HG02642 (cell line): ENCODE data around the gene SYPL2.
A peak's percentile ranks its signal among the peaks of the same experiment; 100 is the strongest.

Experiments
- ATAC-seq: cut with Tn5 transposase; IDR thresholded peaks from one replicate; pipeline ENCODE4 v1.9.1; 2021; ENCODE audit warnings: mild to moderate bottlenecking; ENCODE audit not compliant: unreplicated experiment, poor library complexity

The SYPL2 gene

DNA sequence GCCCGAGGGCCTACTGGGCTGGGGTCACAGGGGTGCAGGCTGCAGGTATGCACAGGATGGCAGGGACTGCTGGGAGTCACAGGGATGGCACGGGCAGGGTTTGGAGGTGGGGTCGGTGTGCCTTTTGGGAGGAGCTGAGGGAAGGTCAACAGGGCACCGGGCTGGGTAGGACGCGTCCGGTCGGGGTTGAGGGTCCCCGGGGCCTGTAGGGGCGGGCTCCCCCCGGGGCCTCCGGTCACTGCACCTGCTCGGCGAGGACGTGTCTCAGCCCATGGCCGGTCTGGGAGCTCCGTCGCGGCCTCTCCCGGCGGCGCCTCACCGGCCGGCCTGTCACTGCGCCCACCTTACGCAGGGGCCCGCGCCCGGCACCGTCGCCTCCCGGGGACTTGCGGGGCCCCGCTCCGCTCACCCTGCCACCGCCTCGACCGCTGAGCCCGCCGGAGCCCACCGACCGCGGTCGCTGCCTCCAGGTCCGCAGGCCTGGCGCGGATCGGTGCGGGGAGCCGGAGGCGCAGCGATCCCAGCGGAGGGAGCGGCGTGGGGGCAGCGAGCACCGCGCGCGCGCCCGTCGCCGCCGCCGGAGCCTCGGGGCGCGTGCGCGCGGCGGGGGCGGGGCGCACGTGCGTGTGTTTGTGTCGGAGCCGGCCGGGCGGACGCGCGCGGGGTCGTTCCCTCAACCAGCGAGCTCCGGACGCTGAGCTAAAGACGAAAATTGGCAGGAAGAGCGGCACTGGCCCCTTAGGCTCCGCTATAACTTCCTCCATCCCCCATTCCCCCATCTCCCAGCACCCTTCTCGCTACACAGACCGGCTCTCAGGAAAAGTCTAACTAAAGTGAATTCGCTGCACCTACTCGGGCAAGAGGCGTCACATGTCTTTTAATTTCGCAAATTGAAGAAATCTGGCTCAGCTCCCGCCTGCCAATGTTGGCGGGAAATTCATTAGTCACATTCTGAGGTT is 43.1 kb downstream of the SYPL2 start, which contains the start of gene AMIGO1:
Gene AMIGO1 (minus strand): TSS at position 552 of the 959 bp plus-strand sequence. CDS start 815 bp downstream, outside the sequence.
- ATAC-seq = peak; percentile 59

DNA sequence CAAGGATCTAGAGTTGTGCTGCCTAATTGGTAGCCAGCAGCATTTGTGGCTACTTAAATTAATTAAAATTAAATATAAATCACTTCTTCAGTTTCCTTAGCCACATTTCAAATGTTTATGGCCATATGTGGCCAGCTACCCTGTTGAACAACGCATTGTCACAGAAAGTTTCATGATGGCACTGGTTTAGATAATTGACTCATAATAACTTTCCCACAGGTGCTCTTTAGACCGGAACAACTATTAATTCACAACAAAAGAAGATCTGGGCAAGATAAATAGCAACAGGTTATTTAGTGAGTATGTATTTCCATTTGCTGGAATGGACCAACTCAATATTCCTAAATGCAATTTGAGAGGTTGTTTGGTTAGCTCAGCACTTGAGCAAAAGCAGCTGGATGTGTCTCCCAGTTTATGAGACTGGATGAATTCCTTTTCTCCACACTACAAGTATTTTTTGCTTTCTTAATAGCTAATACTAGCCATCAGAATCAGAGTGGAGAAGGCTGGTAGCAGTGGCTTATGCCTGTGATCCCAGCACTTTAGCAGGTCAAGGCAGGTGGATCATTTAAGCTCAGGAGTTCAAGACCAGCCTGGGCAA is 46.9 kb downstream of the SYPL2 start:
- ATAC-seq = no peak

DNA sequence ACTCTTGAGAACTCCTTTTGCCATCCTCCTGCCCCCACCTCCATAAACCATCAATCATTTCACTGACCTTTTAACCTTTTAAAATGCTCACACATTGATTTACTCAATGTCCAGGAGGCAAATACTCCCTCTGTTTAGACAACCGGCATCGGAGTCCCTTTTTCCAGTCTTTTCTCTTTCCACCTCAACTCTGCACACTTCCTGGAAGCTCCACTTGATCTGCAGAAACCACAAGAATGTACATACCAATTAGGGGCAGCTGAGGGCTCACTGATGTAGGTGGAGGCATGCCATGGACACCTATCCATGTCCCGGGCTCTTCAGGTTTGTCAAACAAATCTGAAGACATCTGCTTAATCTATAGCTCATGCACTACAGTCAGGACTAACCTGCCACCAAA is 48.5 kb downstream of the SYPL2 start:
- no peak for ATAC-seq

DNA sequence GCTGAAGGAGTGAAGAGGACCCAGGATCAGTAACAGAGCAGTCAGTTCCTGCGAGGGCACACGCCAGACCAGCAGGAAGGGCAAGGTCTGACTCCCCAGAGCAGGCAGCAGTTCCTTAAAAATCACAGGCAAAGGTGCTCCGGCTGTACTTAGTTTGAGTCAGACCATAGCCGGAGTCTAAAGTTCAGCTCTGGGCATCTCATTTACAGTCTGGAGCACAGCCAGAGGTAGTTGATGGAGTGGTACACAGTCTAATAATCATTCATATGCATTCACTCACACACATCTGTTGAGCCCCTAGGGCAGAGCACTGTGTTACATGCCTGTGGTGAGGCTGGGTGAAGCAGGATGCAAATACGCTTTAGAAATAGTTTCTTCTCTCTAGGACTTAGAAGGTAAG is 50.5 kb downstream of the SYPL2 start:
- no peak for ATAC-seq

DNA sequence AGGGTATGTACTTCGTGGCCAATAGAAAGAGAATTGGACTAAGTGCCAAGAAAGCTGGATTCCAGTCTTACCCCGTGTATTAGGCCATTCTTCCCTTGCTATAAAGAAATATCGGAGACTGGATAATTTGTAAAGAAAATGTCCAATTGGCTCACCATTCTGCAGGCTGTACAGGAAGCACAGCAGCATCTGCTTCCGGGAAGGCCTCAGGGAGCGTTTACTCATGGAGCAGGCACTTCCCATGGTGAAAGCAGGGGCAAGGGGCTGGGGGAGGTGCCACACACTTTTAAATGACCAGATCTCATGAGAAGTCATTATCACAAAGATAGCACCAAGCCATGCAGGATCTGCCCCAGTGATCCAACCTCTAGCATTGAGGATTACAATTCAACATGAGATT is 51.0 kb downstream of the SYPL2 start:
- no peak for ATAC-seq

DNA sequence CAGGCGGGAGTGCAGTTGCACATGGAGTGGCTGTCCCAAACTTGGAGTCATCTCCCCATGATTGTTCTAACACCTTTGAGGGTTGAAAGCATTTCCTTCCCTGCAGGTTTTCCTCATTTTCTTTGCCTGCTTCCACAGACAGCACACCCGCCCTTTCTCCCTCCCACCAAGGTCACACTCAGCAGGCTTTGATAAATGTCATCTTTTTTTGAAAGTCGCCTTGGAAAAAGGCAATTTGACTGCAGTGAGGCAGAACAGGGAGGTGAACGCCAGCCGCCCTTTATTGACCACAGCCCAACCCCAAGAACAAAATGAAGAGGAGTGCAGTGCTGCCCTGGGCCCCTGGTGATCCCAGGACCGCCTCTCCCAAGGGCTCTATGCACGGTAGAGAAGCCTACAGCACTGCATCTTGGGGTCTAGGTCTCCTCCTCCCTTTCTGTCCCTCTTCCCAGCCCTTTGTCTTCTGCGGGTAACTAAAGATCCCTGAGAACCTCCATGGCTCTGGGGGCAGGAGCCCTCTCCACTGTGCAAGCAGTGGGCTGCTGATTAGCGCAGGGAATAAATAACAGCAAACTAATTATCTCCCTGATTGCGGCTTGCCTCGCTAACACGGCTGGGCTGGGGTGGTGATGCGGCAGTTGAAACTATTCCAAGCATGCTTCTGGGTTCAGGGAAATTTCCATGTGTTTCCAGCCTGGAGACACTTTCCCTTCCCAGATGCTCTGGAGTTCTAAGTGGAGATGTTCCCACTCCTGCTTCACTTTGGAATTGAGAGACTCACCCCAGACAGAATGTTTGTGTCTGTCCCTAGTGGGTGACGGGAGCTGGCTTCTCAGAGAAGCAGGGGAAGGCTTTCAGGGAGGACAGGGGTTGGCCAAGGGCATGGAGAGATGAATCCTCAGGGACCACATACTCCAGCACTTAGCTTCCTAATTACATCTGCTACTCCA is 54.9 kb downstream of the SYPL2 start:
- no peak for ATAC-seq

DNA sequence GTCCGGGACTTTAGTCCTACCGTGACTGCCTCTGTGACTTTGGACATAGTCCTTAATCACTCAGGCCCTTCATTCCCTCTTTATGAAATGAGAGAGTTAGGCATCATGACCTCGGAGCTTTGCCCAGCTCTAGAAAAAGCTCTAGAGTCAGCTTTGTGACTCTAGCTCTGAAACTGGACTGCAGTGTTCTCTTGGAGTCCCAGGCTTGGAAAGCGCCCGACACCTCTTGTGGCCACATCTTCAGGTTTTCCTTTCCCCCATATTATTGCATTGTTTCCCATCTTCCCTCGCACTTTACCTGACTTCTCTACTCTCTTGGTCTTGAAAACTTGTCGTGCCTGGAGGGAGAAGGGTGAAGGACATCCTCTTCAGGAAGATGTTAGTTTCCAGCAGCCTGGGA is 55.7 kb downstream of the SYPL2 start:
- no peak for ATAC-seq

DNA sequence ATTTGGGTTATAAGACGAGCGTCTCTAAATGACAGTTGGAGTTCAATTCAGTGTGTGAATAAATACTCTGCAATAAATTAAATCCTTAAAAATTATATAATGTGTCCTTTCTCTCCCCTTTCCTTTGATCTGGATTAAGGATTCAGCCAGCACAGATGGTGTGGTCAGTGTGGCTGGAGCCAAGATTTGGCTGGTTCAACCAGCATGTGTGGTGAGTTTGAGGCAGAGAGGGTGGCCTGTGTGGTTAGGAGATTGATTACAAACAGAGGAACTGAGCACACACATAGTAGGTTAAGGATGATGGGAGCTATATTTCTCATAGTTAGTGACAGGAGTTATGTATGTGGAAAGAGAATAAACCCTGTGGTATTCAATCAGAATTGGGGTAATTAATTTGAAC is 57.4 kb downstream of the SYPL2 start:
- no peak for ATAC-seq

DNA sequence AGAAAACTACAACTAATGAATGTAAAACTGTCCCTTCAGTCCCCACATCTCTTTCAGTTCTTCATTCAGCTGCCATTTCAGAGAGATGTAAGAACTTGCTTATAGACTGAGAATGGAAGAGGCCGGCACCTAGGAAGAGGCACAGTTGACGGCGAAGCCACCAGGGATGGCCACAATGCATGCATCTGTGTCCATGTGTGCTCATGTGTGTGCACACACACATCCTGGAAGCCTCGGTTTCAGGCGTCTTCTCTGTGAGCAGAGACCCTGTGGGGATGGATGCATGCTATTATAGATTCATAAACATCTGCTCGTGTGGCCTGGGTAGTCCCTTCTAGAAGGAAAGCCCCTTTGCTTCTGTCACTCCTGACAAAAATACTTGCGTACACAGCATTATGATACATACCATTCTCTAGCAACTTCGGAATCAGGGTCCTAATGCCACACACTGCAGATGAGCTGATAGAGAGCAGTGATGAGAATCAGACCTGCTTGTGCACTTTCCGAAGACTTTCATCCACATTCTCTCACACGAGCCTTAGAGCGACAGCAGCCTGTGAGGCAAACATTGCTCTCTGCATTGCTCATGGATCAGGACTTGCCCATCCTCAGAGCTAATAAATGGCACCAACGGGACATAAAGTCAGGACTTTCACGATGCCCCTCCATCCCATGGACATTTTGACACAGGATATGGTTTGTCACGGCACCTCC is 60.9 kb downstream of the SYPL2 start:
- peak; percentile 61 for ATAC-seq

DNA sequence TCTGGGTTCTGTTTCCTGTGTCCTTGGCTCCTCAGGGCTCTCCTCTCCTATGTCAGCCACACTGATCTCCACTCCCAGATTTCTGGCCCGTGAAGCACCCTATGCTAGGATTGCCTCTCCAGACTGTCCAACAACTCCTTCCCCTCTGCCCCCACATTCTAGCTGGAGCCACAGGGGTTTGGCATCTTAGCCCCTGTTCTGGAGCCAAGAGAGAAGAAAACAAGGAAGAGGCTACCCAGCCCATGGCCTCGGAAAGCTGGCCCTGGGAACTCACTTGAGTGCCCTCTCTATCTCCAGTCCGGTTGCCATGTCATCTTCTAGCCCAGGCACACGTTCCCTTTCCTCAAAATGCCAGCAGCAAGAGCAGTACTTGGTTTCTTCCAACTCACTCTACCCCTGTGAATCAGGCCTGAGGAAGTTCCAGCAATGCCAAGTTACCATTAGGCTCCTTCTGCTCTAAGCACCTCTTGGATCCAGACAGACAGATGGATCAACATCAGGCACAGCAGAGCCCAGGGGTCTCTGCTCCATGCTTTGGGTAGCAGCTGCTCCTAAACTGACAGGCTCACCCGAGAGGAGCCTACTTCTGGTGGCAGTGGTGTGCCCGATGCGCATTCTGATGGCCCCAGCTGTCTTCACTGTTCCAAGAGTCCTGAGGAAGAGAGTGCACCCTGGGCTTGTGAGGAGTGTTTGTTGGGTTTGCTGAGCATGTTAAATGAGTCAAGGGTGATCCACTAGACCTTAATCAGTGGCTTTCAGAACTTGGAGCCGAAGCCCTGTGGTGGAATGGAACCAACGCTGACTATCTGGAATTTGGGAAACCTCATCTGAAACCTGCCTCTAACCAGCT is 61.7 kb downstream of the SYPL2 start:
- ATAC-seq = no peak

DNA sequence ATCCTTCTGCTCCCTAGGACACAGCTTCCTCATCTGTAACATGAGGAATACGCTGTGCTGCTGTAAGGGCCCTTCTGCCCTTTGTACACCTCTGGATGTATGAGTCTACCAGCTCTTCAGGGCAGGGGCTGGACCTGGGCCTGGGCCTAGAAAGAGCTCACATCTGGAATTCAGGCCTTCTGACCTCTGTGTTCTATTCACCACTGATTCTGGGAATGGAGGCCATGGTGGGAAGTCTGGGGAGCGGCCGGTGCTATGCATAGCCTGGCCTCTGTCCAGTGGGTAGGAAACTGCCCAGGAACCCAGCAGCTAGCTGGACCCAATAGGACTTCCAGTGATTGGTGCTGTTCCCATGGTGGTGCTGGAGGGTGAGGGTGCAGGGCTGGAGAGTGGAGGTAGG is 62.4 kb downstream of the SYPL2 start:
- no peak for ATAC-seq

DNA sequence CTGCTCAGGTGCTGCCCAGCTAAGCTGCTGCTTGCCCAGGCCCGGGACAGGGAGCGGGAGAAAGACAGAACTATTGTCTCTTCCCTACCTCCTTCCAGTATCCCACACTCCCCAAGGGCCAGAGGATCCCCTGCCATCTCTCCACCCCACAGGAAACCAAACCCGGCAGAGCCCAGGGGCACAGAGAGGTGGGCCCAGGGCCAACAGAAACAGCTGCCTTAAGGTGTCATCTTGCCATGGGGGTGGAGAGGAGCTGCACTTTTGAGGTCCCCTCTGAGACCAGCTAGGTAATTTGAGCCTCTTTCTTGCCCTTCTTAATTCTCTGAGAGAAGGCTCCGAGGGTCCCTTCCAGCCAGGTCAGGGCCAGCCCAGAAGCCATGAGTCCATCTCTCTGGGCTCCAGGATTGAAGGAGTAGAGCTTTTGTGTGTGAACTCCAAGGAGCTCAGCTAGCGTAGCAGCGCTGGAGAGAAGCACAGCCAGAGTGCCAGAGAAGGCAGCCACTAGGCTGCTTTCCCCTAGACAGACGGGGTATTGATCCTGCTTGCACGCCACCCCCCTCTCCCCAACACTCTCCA is 63.6 kb downstream of the SYPL2 start:
- ATAC-seq = no peak

DNA sequence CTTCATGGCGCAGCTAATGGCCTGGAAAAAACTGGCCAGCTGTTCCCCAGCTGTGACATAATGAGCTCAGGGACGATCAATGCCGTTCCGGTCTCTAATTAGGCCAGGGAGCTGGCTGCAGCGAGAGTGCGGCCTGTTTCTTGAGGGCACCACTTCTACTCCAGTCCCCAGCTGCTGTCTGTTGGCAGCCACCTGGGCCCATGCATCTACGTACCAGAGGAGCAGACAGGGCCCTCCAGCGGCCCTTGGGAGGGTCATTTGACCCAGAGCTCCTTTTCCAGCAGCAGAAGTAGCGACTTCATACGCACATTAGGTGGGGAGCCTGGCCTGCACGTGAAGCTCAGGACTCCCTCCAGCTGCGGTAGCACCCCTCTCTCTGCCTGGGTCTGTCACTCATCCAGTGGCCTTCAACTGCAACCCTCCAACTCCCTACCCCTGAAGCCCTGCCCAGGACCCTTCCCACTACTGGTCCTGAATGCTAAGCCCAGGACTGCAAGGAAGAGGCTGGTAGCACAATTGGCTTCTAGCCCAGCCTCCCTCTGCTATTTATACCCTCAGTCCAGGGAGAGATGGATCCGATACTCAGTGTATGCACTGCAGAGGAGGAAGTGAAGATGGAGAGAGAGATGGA is 64.2 kb downstream of the SYPL2 start:
- ATAC-seq = no peak

DNA sequence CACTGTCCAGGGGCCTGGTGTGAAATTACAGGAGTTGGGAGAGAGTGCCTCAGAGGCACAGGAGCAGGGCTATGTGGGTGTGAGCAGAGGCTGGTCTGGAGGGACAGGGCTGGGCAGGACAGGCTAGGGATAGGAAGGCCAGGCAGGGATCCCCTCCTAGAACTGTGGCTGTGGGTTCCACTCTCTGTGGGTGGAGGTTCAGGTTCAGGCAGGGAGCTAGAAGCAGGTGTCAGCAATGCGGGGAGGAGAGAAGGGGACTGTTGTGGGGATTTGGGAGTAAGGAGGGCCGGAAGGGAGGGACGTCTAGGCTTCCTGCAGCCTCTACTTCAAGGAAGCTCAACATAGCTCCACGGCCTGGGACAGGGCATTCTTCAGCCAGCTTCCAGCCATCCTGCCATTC is 65.0 kb downstream of the SYPL2 start:
- no peak for ATAC-seq
